H1 (cell line): ENCODE measurements around the gene ENTREP1. TPM values are rescaled to one million over a fixed set of nuclear protein-coding genes. Genes with fewer than 3 reads are reported as not detected.

Experiments
- CTBP2 ChIP-seq: IDR thresholded peaks from 2 replicates; pipeline ENCODE4 v1.7.0; 2011; ENCODE audit warnings: borderline replicate concordance, mild to moderate bottlenecking, moderate library complexity, mixed read lengths, low read length; ENCODE audit not compliant: insufficient read depth, insufficient read length
- EGR1 ChIP-seq: IDR thresholded peaks from 2 replicates; pipeline ENCODE4 v1.6.1; 2011; ENCODE audit warnings: low read depth, low read length, borderline replicate concordance
- NRF1 ChIP-seq: IDR thresholded peaks from 2 replicates; pipeline ENCODE4 v1.6.1; 2011; ENCODE audit warnings: mild to moderate bottlenecking, low read depth, low read length, improper control_type of control experiment
- RAD21 ChIP-seq, 2 experiments: IDR thresholded peaks in 1 of 2; conservative IDR thresholded peaks in 1 of 2; 2 replicates each; pipeline ENCODE4 v1.6.1; 2011; ENCODE audit warnings: low read depth in 2 of 2, low read length in 2 of 2, improper control_type of control experiment in 1 of 2, inconsistent platforms in 1 of 2, mild to moderate bottlenecking in 1 of 2, moderate library complexity in 1 of 2
- RFX5 ChIP-seq: IDR thresholded peaks from 2 replicates; pipeline ENCODE4 v1.6.1; 2011; ENCODE audit warnings: low read depth, low read length, improper control_type of control experiment, borderline replicate concordance
- RNF2 ChIP-seq: fragments of 200-900, 300-1000 bp; sonication (generic); IDR thresholded peaks from 2 replicates; pipeline ENCODE4 v1.7.1; 2016; ENCODE audit warnings: borderline replicate concordance, low read depth, mild to moderate bottlenecking, antibody characterized with exemption, low read length; ENCODE audit not compliant: poor library complexity, severe bottlenecking; ENCODE audit errors: missing control alignments
- polyA plus RNA-seq, 7 experiments: library from polyadenylated mRNA; depleted of rRNA in 3 of 7; stranded (reverse) in 5 of 7; unstranded in 2 of 7; fragments of >200 nt in 5 of 7; fragments of 200-250 nt in 2 of 7; gene quantifications; 1 replicate in 5 of 7; 2 replicates in 1 of 7; 4 replicates in 1 of 7; pipeline versions ENCODE4 v1.2.1 to v1.2.3, GENCODE V29; 2011 to 2013; ENCODE audit warnings: missing spikeins in 2 of 7, mixed read lengths in 2 of 7
- total RNA-seq: library from RNA; stranded (reverse); fragmentation: NEBNext Ultra II Directional; extraction: Animal tissue kit (Norgen Biotek cat#: 25700); gene quantifications from 2 replicates; pipeline ENCODE4 v1.2.1, GENCODE V29; 2021

ENTREP1 gene
- total and polyA plus RNA-seq, 2 of the 8 experiments (the other 6 are each of a cell fraction or from before 2014, with no cell fraction given): 15.3 to 25.0 TPM

DNA sequence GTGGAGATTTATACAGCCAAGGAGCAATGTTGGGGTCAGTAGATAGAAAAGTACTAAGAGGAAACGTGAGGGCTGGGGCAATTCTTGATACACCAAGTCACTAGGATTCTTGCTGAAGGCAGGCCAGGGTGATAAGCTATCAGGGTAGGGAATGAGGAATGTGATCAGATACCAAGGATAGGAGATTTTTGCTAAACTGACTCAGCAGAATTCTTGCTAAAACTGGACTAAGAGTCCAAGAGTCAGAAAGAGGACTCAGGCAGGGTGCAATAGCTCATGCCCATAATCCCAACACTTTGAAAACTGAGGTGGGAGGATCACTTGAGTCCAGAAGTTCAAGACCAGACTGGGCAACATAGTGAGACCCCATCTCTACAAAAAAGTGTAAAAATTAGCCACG, 71.7 kb downstream of the ENTREP1 start (continued):
- TF ChIP-seq CTBP2 (no peak), RAD21 (IDR thresholded peaks at IDR 0.05 in 1 of 2, conservative IDR thresholded peaks at IDR 0.05 in 1 of 2; ENCODE audit: low read depth in 2 of 2, low read length in 2 of 2) (no peak), RFX5 (no peak), NRF1 (no peak), RNF2 (no peak), EGR1 (no peak)
